A673 (cell line): ENCODE data around the gene TRIM32. TPM values are rescaled to one million over a fixed set of nuclear protein-coding genes. Genes with fewer than 3 reads are reported as not detected.

Experiments
- BruUV-seq: library from RNA; stranded (reverse); fragments of 400-500 nt; replicated peaks from 2 replicates; lab custom pipeline; 2021; lab: Mats Ljungman, UMichigan
- CTCF ChIA-PET: fragments of 300-600 bp; sonication (Branson Sonifier 250); formaldehyde crosslinking; loops from one replicate; lab custom pipeline; 2022; ENCODE audit warnings: antibody characterized with exemption; lab: Charles Lee
- POLR2A ChIA-PET: fragments of 300-600 bp; sonication (Branson Sonifier 250); formaldehyde crosslinking; loops from one replicate; lab custom pipeline; 2022; ENCODE audit warnings: antibody characterized with exemption; ENCODE audit not compliant: low non-redundant PET; lab: Charles Lee
- DNase-seq: peaks from one replicate; pipeline ENCODE4 v3.0.0-alpha.2; 2015; ENCODE audit warnings: low spot score
- H3K27ac ChIP-seq: fragments of 200-600 bp; sonication (generic); 2 replicates; pipeline ENCODE4 v1.5.1; 2016; ENCODE audit warnings: mixed run types, low read depth, mild to moderate bottlenecking, mixed read lengths, antibody characterized with exemption, low read length; ENCODE audit not compliant: poor library complexity, severe bottlenecking
- H3K27me3 ChIP-seq: fragments of 200-600 bp; sonication (generic); replicated peaks from 2 replicates; pipeline ENCODE4 v1.6.1; 2017; ENCODE audit warnings: mixed run types, low read depth, mild to moderate bottlenecking, mixed read lengths, antibody characterized with exemption, low read length; ENCODE audit not compliant: insufficient read depth, poor library complexity
- H3K36me3 ChIP-seq: fragments of 200-600 bp; sonication (generic); 2 replicates; pipeline ENCODE4 v1.6.1; 2016; ENCODE audit warnings: mixed run types, mild to moderate bottlenecking, mixed read lengths, antibody characterized with exemption, low read length; ENCODE audit not compliant: insufficient read depth, poor library complexity, severe bottlenecking
- H3K4me1 ChIP-seq: fragments of 200-600 bp; sonication (generic); 2 replicates; pipeline ENCODE4 v1.6.1; 2017; ENCODE audit warnings: mixed run types, mild to moderate bottlenecking, mixed read lengths, antibody characterized with exemption, low read length; ENCODE audit not compliant: insufficient read depth, poor library complexity, severe bottlenecking
- H3K4me3 ChIP-seq: fragments of 200-600 bp; sonication (generic); 2 replicates; pipeline ENCODE4 v1.5.1; 2016; ENCODE audit warnings: low read depth, mixed run types, mild to moderate bottlenecking, mixed read lengths, low read length; ENCODE audit not compliant: poor library complexity, severe bottlenecking
- H3K9me3 ChIP-seq: fragments of 200-600 bp; sonication (generic); 2 replicates; pipeline ENCODE4 v1.6.1; 2016; ENCODE audit warnings: mixed run types, low read depth, mild to moderate bottlenecking, mixed read lengths, antibody characterized with exemption, low read length; ENCODE audit not compliant: poor library complexity, severe bottlenecking
- EZH2 ChIP-seq: fragments of 200-600 bp; sonication (generic); IDR thresholded peaks from 2 replicates; pipeline ENCODE4 v1.6.1; 2017; ENCODE audit warnings: borderline replicate concordance, low read depth, mild to moderate bottlenecking, mixed read lengths, antibody characterized with exemption, low read length; ENCODE audit not compliant: poor library complexity, severe bottlenecking
- intact Hi-C: fragments of 100-400 bp; cut with micrococcal nuclease; formaldehyde crosslinking; loops from one replicate; pipeline ENCODE4 v1.10.0; 2022; ENCODE audit not compliant: unreplicated experiment
- total RNA-seq: library from RNA; stranded (reverse); gene quantifications from 2 replicates; pipeline ENCODE4 v1.2.3, GENCODE V29; 2021
- TF ChIP-seq, protein P1 (sequence below): fragments of 300-800, 200-600 bp; sonication (generic); conservative IDR thresholded peaks from 2 replicates; pipeline ENCODE4 v1.5.1; 2017; ENCODE audit warnings: low read depth, mild to moderate bottlenecking, antibody characterized with exemption, low read length, moderate library complexity, mixed read lengths

The TRIM32 gene
- total RNA-seq, 1 experiment from 2014 or later: 28.9 TPM

DNA sequence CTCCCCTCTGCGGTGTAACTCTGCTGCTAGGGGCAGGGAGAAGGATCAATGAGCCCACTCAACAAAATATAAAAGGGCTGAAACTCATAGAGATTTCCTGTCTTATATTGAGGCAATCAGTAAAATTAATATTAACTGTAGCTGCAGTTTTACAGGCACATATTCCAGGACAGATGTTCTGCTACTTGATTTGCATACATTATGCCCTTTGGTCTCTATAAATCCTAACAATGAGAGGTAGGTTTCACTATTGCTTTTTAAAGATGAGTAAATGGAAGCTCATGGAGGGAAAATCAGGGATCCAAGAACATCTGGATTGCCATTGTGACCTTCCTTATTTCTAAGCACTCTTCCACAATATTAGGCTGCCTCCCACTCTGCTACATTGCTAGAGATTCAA, 23.5 kb upstream of the TRIM32 start:
- Histone ChIP-seq H3K4me1 (peaks cover 4% of the 10 kb centered on the region), H3K9me3 (no peaks in the 10 kb centered on the region), H3K27ac (no peak overlapping the region), H3K4me3 (no peak overlapping the region), H3K27me3 (no peaks in the 10 kb centered on the region), H3K36me3 (no peaks in the 10 kb centered on the region)
- POLR2A ChIA-PET: no interaction called here
- BruUV-seq: no TSS peak
- CTCF ChIA-PET: no interaction called here
- TF ChIP-seq, protein P1, sequence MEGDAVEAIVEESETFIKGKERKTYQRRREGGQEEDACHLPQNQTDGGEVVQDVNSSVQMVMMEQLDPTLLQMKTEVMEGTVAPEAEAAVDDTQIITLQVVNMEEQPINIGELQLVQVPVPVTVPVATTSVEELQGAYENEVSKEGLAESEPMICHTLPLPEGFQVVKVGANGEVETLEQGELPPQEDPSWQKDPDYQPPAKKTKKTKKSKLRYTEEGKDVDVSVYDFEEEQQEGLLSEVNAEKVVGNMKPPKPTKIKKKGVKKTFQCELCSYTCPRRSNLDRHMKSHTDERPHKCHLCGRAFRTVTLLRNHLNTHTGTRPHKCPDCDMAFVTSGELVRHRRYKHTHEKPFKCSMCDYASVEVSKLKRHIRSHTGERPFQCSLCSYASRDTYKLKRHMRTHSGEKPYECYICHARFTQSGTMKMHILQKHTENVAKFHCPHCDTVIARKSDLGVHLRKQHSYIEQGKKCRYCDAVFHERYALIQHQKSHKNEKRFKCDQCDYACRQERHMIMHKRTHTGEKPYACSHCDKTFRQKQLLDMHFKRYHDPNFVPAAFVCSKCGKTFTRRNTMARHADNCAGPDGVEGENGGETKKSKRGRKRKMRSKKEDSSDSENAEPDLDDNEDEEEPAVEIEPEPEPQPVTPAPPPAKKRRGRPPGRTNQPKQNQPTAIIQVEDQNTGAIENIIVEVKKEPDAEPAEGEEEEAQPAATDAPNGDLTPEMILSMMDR: no peak
- no peak for TF ChIP-seq EZH2
- DNase-seq: no peak
- intact Hi-C loops: loop anchor here (5.0 kb wide), 1 partner anchor 1756 kb away; no protein-coding TSS in a partner anchor

DNA sequence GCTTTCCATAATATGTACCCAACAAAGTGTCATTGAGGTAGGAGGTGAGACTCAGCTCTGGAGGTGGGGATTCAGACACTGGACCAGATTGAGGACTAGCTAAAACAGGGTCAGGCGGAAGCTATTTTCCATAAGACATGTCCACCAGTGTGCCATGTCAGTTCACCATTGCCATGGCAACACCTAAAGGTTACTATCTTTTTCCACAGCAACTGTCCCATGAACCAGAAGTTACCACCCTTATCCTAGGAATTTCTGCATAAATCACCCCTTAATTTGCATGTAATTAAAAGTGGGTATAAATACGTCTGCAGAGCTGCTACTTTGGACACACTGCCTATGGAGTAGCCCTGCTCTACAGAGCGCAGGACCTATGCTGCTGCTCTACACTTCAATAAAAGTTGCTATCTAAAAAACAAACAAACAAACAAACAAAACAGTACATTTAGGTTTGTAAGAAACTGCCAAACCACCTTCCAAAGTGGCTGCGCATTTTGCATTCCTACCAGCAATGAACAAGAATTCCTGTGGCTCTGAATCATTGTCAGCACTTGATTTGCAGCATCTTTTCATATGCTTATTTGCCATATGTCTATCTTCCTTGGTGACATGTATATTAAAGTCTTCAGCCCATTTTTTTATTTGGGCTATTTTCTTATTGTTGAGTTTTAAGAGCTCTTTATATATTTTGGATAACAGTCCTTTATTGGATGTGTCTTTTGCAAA, 18.0 kb upstream of the TRIM32 start:
- intact Hi-C loops: no loop called here
- CTCF ChIA-PET: no interaction called here

DNA sequence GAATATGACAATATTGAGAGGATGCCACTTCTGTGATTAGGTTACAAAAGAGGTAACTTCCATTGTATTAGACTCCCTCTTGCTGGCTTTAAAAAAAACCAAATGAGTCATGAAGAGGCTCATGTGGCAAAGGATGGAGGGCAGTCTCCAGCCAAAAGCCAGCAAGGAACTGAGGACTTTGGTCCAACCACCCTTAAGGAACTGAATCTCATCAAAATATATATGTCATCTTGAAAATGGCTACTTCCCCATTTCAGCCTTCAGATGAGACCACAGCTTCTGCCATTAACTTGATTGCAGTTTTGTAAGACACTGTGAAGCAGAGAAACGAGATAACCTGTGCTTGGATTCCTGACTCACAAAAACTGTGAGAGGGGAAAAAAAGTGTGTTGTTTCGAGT, 15.5 kb upstream of the TRIM32 start:
- Histone ChIP-seq H3K27ac (no peak overlapping the region), H3K36me3 (no peaks in the 10 kb centered on the region), H3K4me3 (no peak overlapping the region), H3K27me3 (no peaks in the 10 kb centered on the region), H3K9me3 (no peaks in the 10 kb centered on the region), H3K4me1 (no peaks in the 10 kb centered on the region)
- no peak for TF ChIP-seq EZH2
- TF ChIP-seq, protein P1: no peak
- intact Hi-C loops: no loop called here
- no TSS peak for BruUV-seq
- DNase-seq: no peak
- CTCF ChIA-PET: no interaction called here
- POLR2A ChIA-PET: no interaction called here

More for the DNA sequence above, 18.0 kb upstream of the TRIM32 start:
- Histone ChIP-seq H3K4me3 (no peak overlapping the region), H3K36me3 (no peaks in the 10 kb centered on the region), H3K4me1 (no peaks in the 10 kb centered on the region), H3K27me3 (no peaks in the 10 kb centered on the region), H3K9me3 (no peaks in the 10 kb centered on the region), H3K27ac (no peak overlapping the region)
- BruUV-seq: no TSS peak
- DNase-seq: no peak
- TF ChIP-seq, protein P1: no peak
- no peak for TF ChIP-seq EZH2
- POLR2A ChIA-PET: no interaction called here
